Measurements from ENCODE around the gene RFX2.
"Not testable (repeated sequence)": the region's sequence is repeated elsewhere in the genome, so short reads cannot be mapped to it uniquely, and the experiment has no call there.

Gene RFX2

DNA sequence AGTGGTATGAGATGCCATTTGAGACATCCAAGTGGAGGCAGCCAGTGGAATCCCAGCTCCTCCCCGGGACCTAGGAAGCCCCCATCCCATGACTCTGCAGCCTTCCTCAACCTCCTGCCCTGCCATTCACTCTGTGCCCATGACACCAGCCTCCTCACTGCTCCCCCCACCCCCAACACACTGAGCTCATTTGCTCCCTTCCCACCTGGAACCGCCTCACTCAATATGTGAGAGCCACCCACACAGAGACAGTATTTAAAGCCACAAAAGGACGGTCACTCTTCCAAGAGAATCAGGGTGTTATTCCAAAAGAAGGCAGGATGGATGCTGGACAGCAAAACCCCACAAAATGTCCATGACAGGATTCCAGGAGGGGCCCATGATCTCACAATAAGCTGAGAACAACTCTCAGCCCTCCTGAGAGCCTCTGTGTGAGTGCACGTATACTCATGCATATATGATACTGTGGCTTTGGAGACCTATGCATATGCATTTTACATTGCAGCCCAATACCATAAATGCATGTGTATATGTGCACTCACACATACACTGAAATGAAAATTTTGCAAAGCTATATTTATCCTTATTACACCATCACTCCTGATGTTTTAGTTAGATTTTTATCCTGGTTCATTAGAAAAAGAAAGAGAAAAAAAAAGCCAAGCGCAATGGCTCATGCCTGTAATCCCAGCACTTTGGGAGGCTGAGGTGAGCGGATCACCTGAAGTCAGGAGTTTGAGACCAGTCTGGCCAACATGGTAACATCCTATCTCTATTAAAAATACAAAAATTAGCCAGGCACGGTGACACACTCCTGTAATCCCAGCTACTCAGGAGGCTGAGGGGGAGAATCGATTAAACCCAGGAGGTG, 121.5 kb downstream of the RFX2 start:
- no peak for DNase-seq

DNA sequence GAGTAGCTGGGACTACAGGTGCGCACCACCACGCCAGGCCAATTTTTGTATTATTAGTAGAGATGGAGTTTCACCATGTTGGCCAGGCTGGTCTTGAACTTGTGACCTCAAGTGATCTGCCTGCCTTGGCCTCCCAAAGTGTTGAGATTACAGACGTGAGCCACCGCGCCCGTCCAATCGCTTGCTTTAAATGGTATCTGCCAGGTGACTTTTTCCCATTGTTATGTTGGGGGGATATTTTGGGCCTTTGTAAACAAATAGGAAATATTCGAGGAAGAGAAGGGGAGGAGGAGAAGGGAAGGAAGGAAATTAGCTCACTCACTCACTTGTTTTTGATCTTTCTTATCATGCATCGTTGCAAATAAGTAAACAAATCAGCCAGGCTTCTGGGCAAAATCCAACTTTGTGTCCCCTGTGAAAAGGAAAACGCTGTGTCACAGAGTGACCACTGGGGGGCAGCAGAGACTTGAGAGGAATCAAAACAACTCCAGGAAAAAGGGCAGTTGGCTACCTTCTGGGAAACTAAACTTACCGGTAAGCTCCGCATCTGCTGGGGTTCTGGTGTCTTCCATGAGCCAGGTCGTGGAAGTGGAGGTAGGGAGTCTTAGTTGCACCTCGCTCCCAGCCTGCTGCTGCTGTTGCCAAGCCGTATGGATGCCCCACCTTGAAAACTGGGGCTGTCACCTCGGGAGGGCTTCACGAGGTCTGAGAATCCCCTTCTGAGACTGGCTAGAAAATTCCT, 123.1 kb downstream of the RFX2 start:
- peak; percentile 86 for DNase-seq

DNA sequence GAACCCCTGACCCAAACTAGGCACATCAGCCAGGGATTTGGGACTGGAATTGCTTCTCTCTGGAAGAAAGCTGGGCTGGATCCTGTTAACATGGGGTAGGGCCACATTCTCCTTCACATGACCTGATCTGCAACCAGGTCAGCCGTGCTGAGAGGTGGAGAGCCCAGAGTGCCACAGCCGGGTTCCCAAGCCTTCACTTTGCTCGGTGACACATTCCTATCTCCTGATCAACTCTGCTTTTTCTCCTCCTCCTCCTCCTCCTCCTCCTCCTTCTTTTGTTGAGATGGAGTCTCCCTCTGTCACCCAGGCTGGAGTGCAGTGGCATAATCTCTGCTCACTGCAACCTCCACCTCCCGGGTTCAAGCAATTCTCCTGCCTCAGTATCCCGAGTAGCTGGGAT, 124.5 kb downstream of the RFX2 start:
- DNase-seq = not testable (repeated sequence)

DNA sequence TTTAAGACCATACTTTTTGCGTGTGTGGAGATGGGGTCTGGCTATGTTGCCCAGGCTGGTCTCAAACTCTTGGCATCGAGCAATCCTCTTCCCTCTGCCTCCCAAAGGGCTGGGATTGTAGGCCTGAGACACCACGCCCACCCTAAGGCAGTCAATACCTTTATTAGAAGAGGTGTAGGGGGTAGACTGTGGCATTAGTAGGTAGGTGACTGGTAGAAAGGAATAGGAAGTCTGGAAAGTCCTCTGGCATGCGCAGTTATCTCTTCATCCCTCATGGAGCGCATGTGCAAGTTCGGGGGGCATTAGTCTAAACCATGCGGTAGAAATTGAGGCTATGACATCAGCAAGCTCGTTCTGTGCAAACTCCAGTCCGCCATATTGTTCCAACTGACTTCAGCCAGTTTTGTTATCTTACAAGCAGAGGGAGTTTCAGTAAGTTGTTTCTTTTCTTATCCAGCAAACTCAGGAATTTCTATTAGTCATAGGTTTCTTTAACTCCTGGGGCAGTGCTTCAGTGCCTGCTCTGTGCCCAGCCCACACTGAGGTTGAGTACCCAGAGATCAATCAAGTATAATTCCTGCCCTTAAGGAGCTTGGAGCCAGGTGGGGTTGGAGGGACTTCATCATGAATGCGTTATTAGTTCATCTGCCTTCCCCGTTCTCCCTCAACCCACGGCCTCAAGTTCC, 125.1 kb downstream of the RFX2 start:
- no peak for DNase-seq

DNA sequence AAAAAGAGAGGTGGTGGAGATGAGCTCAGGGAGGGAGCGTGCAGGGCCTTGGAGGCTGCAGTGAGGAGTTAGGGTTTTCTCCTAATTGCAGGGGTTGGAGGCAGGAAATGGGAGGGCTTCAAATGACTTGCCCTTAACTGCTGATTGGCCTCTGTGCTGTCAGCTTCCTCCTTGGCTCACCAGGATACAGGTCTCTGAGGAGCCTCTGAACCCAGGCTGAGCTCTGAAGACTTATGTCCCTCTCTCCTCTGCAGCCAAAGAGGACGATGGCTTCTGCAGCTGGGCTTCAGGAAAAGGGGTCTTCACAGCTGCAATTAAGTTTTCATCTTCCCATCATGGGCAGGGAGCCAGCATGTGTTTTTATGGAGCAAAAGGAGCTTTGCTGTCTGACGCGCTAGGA, 125.7 kb downstream of the RFX2 start:
- no peak for DNase-seq

DNA sequence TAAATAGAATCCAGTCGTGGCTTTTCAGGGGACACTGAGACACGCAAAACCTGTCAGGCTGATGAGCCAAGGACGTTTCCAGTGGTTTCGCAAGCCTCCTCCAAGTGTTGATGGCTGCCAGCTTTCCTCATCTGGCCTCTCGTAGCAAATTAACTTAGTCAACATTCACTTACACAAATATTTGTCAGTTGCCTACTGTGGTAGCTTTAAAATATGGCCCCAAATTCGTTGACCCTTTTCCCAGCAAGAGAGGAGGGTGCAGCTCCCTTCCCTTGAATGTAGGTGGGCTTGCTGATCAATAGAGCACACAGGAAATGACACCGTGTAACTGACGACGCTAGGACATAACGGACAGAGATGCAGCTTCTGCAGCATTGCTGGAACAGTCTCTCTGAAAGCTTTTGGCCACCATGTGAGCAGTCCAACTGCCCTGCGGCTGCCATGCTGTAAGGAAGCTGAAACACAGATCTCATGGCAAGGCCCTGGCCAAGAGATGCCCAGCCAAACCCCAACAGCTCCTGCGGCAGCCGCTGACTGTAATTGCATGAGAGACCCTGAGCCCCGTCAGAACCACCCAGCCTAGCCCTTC, 126.8 kb downstream of the RFX2 start:
- DNase-seq = peak; percentile 44

DNA sequence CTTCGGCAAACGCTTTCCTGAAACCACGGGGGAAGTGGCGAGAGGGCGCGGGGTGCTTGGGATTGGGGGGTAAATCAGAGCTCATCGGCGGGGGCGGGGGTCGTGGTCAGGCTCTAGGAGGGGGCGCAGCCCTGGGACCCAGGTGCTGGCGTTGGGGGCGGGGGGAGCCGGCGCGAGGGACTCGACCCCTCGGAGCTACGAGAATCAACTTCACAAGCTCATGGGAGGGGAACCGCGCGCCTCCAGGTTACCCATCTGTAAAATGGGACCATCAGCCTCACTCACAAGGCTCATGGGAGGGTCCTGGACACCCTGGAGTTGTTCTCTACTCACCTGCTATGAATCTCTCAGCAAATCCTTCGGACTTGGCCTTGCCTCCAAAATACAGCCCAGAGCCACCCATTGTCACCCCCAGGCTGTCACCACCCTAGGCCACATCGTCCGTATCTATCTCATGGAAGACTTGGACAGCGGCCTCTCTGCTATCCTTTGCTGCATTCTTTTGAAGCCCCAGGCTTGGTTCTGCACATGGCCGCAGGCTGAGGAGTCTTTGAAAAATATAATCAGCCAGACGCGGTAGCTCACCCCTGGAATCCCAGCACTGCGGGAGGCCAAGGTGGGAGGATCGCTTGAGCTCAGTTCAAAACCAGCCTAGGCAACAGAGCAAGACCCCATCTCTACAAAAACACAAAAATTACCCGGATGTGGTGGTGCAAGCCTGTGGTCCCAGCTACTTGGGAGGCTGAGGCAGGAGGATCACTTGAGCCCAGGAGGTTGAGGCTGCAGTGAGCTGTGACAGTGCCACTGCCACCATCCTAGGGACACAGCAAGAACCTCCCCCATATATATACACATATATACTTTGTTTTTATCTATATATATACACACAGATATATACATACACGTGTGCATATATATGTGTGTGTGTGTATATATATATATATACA, 131.4 kb downstream of the RFX2 start:
- DNase-seq = peak; percentile 42

DNA sequence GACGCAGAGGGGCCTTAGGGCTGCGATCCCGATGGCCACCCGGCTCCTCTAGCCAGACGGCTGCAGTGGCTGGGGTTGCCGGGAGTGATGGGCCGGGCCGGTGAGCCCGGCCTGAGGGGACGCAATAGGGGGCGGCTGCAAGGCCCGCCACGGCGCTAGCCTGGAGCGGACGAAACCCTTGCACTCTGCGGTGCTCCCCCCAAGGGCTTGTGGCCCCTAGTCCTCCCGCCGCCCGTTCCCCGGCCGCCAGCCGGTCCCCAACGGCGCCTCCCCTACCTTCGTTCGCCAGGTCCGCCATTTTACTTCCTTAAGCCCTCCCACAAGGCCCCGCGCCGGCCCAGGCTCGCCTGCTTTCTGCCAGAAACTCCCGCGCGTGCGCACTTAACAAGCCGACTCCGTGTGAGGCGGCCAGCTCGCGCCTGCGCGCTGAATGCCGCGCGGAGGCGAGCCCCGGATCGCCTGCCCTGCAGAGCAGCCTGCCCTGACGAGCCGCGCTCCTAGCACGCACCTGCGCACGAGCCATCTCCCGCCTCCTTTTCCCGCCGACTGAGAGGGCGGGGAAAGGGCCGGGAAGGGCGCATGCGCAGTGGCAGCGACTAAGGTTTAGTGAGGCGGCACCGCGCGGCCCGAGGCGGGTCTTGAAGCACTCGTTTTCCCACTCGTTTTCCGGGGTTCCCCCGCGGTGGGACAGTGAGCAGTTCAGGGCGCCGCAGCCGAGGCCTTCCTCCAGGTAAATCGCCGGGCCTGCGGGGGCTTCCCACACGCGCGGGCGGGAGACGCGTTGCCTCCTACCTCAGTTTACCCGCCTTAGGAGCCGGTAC, 132.3 kb downstream of the RFX2 start, which contains the start of gene RANBP3:
Gene RANBP3, minus strand, starts transcription at position 356 of the 821 bp plus-strand sequence. Its CDS starts 58 bp downstream, at position 298.
- DNase-seq = peak; percentile 97

DNA sequence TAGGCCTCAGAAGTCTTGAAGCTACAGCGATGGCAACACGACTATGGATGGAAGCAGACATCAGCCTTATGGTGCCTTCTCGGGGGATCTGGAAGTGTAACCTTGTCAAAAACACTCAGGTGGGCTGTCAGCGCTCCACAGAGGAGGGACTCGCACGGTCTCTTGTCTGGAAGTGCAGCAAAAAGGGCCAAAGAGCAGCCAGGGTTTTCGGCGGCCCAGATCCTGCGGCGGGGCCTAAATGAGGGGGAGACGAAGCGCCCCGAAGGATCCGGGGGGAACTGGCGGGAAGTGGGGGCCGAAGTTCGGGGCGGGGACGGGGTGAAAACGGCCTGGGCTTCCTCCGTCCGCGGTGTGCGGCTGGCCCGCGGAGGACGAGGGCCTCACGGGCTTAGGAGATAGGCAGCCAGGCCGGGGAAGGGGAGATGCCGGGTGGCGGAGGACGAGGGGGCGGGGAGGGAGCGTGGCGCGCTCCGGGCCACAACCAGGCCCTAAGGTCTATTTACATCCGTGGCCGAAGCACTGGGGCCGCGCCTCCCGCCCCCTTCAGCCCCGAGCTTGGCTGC, 133.0 kb downstream of the RFX2 start:
- no peak for DNase-seq

DNA sequence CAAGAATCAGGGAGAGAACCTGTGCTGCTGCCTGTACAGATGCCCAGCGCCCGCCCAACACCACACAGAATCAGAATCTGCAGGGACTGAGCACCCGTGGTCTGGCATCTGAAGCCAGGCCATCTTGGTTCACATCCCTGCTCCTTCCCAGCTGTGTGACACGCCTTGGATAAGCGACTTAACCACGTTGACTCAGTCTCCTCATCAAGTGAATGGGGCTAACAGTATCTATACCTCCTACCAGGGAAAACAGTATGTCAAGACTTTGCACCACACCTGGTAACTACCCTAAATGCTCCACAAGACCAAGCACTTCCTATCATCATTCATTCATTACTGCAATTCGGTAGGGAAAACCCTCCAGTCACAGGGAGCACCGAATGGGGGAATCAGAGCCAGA, 133.5 kb downstream of the RFX2 start:
- no peak for DNase-seq

DNA sequence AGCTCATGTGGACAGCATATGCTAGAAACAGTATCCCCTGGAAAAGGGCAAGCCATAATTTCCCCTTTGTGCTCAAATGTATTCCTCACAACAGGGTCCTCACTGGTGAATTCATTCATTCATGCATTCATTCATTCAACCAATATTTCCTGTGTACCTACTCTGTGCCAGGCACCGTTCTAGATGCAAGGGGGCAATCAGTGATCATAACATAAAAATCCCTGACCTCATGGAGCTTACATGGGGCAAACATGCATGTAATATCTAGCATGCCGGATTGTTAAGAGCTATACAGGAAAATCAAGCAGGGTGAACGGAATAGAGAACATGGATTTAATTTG, 134.9 kb downstream of the RFX2 start:
- DNase-seq = no peak

DNA sequence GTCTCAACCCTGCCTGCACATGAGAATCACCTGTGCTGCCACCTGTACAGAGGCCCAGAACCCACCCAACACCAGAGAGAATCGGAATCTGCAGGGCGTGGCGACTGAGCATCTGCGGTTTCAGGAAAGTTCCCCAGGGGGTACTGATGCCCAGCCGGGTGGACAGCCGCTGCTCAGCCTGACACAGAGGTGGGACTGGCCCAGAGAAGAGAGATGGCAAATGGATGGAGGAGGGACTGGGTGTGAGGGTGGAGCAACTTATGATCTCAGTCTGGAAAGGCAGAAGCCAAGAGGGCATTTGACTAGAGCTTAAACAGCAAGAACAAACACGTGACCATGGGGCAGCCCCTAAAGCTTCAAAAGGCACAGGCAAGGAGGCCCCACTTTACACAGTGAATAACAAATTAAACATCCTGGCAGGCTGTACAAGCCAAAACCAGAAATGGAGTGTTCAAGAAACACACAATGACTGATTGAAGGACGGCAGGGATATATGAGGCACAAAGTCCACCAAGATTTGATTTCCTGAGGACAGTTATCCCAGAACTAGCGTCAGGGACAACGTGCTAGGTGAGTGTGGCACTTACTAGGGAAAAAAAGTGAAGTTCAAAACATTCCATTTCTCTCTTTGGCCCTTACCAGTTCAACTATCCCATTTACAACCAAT, 135.4 kb downstream of the RFX2 start:
- DNase-seq = peak; percentile 58

DNA sequence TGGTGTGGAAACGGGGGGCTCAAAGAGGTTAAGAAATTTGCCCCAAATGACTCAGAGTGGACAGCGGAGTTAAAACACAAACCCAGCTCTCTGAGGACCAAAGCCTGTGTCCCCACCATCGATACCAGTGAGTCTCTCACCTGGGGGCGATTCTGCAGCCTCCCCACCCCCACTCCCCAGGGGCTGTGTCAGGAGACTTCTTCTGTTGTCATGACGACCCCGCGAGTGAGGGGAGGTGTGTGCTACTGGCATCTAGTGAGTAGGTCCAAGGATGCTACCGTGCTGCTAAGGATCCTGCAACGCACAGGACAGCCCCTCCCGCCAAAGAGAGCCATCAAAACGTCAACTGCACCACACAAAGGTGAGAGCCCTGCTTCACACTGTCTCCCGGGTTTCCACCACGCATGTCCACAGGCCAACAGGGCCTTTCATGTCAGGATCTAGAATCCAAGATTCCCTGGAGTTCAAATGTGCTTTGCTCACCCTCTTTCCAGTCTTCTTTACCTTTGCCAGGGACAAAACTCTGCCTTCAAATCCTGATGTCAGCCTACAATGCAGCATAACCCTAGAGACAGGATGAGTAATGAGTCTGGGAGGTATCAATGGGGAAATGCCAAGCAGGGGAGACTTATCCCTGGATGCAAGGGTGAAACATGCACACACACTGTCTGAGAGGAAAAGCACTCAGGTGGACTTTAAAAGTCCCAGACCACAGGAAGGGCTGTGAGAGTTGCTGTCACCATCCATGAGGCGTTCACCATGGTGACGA, 136.2 kb downstream of the RFX2 start:
- DNase-seq = no peak

DNA sequence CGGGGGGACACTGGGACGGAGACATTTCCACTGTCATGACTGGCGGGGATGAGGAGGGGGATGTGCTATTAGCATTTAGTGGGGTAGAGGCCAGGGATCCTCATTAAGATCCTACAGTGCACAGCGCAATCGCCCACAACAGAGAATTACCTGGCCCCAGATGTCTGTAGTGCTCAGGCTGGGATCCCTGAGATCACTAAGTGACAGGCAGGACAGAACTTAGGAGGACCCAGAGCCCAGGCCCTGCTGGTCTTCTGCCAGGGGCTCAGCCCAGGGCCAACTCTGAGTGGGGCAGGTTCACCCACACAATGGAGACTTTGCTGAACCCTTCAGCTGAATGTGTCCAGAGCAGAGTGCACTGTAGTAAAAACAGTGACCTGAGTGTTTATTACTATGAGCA, 136.9 kb downstream of the RFX2 start:
- DNase-seq = no peak

DNA sequence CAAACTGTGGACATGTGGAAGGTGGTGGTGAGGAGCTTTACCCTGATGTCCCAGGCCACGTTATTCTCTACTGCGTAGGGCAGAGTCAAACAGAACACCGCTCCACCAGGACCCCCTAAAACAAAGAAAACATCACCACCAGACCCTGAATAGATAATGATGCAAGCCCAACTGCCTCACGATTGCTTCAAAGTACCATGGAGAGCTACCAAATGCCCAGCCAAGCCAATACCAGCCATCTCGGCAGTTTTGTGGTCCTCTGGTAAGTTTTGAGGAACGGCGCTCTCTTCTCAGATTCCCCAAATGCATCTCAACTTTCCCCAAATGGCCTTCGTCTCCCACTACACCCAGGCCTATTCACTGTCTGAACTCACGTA, 138.0 kb downstream of the RFX2 start:
- DNase-seq = no peak

DNA sequence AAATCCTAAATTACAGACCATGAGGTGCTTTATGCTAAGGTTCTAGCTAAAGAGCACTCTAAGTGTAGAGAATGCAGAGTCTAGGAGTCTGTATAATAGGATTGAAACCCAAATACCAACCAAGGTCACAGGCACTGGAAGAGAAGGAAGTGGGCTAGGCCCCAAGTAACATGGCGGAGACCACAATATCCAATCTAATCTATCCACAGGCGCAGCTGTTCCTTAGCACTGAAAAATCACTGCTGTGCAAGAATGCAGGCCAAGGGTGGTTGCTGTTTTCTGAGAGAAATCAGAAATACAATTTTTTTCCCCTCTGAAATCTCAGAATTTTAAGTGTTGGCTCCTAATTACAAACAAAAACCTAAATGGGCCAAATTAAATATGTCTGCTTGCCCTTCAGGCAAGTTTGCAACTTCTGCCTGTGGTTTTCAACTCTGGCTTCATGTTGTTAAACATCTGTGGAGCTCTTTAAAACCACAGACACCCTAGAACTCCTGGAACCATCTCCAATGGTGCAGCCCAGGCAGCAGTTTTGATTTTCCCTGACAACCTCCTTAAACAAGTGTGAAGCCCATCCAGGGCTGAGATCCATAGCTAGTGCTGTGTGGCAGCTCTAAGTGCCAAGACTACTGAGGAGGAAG, 138.5 kb downstream of the RFX2 start:
- no peak for DNase-seq

DNA sequence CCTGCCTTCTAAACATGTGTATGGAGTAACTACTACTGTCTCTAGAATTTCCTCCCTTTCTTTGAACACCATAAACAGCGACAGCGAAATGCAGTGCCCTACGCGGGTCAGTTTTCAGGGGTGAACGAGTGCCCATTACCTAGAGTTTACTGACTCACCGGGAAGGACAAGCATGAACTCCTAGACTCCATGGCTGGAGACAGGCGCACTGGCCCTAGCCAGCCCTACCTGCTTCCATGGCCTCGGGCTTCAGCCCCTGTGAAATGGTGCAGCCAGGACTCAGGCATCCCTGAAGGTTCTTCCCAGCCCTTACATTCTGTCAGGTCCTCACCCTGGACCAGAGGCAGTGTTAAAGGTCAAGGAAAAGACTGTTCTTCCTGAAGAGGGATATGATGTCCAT, 140.8 kb downstream of the RFX2 start:
- no peak for DNase-seq

DNA sequence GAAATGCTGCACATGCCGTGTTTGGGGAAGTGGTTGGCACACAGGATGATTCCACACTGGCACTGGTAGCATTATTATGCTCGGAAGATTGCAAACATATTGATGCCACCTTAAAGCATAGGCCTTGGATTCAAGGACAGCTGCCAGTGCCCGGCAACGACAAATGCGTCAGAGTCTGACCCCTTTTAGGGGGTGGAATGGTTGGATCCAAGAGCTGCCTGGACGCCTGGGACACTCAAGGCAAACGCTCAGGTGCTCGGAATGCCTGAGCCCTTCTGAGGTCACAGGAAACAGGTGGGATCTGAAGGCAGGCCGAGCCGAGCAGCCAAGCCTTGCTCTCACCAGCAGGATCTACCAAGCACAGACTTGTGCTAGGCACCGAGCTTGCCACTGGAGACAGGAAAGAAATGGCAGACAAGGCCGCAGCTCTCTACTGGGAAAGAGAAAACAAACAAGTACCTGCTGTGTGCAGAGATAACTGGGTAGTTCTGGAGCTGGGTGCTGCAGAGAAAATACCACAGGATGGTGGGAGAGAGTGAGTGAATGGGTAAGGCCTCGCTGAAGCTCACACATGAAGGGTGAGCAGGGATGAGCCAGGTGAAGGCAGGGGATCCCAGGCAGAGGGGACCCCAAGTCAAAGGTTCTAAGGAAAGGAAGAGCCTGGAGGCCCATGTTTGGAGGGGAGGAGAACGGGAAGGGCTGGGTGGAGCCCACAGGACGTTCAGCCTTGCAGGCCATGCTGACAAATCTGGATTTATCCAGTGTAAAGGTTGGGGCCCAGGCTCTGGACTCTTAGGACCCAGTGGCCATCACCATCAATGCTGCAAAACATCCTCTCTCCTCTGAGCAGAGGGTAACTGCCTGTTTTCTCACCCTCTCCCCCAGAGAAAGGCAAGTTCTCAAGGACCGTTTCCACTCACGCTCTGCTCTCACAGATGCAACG, 141.6 kb downstream of the RFX2 start:
- no peak for DNase-seq
